DND-41 (cell line): ENCODE measurements around the gene ACSS1.

Source experiments
- ATAC-seq: fragments of 200-7000 bp; cut with Tn5 transposase; 3 replicates; pipeline ENCODE4 v1.9.1; 2021; ENCODE audit warnings: low read depth; ENCODE audit not compliant: insufficient read depth
- DNase-seq: peaks from one replicate; pipeline ENCODE4 v3.0.0-alpha.2; 2020
- H2AFZ ChIP-seq: 2 replicates; pipeline ENCODE4 v1.6.0; 2012; ENCODE audit warnings: low read depth, low read length
- H3K27ac ChIP-seq: 2 replicates; pipeline ENCODE4 v1.5.1; 2012; ENCODE audit warnings: low read length, inconsistent platforms
- H3K27me3 ChIP-seq: fragments of 200-600 bp; sonication (generic); 2 replicates; pipeline ENCODE4 v1.6.0; 2012; ENCODE audit warnings: low read length, mild to moderate bottlenecking, inconsistent platforms; ENCODE audit not compliant: insufficient read depth, poor library complexity
- H3K36me3 ChIP-seq: 2 replicates; pipeline ENCODE4 v1.5.1; 2012; ENCODE audit warnings: low read length, inconsistent platforms; ENCODE audit not compliant: insufficient read depth
- H3K4me1 ChIP-seq: 2 replicates; pipeline ENCODE4 v1.5.1; 2012; ENCODE audit warnings: mild to moderate bottlenecking, low read length; ENCODE audit not compliant: insufficient read depth
- H3K4me2 ChIP-seq: 2 replicates; pipeline ENCODE4 v1.6.0; 2012; ENCODE audit warnings: mild to moderate bottlenecking, moderate library complexity, low read length, inconsistent platforms; ENCODE audit not compliant: insufficient read depth
- H3K4me3 ChIP-seq, 2 experiments: fragments of 200-600 bp in 1 of 2; shearing (Covaris generic) in 1 of 2; 2 replicates each; pipeline ENCODE4 v1.5.1; 2012 to 2016; ENCODE audit warnings: inconsistent platforms in 2 of 2, low read length in 2 of 2, mild to moderate bottlenecking in 2 of 2, low read depth in 1 of 2, moderate library complexity in 1 of 2
- H3K79me2 ChIP-seq: 2 replicates; pipeline ENCODE4 v1.6.0; 2012; ENCODE audit warnings: low read length, inconsistent platforms; ENCODE audit not compliant: insufficient read depth
- H3K9ac ChIP-seq: 2 replicates; pipeline ENCODE4 v1.6.0; 2012; ENCODE audit warnings: low read depth, mild to moderate bottlenecking, inconsistent platforms, low read length, moderate library complexity
- H3K9me3 ChIP-seq: 2 replicates; pipeline ENCODE4 v1.5.1; 2012; ENCODE audit warnings: low read length, moderate library complexity, mild to moderate bottlenecking, inconsistent platforms; ENCODE audit not compliant: insufficient read depth, severe bottlenecking
- H4K20me1 ChIP-seq: 2 replicates; pipeline ENCODE4 v1.6.0; 2012; ENCODE audit warnings: low read length; ENCODE audit not compliant: insufficient read depth
- CTCF ChIP-seq: IDR thresholded peaks from 2 replicates; pipeline ENCODE4 v1.5.1; 2012; ENCODE audit warnings: borderline replicate concordance, low read length, moderate library complexity, mild to moderate bottlenecking; ENCODE audit not compliant: poor library complexity, severe bottlenecking; ENCODE audit errors: extremely low read depth
- EZH2 ChIP-seq: IDR thresholded peaks from 3 replicates; pipeline ENCODE4 v1.6.1; 2012; ENCODE audit warnings: borderline replicate concordance, low read depth, mild to moderate bottlenecking, moderate library complexity, low read length, inconsistent platforms; ENCODE audit not compliant: severe bottlenecking

The ACSS1 gene

GRCh38 chr20:24990810-24991252 lies 67.1 kb downstream of the ACSS1 start:
- Histone ChIP-seq H3K27ac (no peak overlapping the region), H3K4me3 (peak overlapping the region in 1 of 2 experiments; percentile 80; a peak in 2 of 4 replicates), H3K79me2 (peaks cover 66% of the 10 kb centered on the region), H3K4me2 (peak overlapping the region; percentile 91), H3K4me1 (peaks cover 61% of the 10 kb centered on the region), H2AFZ (no peak overlapping the region), H4K20me1 (peaks cover 17% of the 10 kb centered on the region; the same call in 1 of the 2 replicates), H3K27me3 (no peaks in the 10 kb centered on the region), H3K9ac (peak overlapping the region; percentile 63), H3K36me3 (peaks cover 6% of the 10 kb centered on the region), H3K9me3 (no peaks in the 10 kb centered on the region)
- no peak for DNase-seq
- ATAC-seq, result no peak
- TF ChIP-seq CTCF (no peak), EZH2 (no peak)

- peaks cover 58% of the 10 kb centered on the region for H3K4me1 ChIP-seq
- no peak for DNase-seq
- H3K4me2 ChIP-seq, result peak overlapping the region; percentile 3; the same call in 1 of the 2 replicates
- no peak for TF ChIP-seq EZH2
- no peak for TF ChIP-seq CTCF
- ATAC-seq, result no peak
- H3K9me3 ChIP-seq, result no peaks in the 10 kb centered on the region
- peaks cover 10% of the 10 kb centered on the region for H3K36me3 ChIP-seq
- H3K9ac ChIP-seq, result no peak overlapping the region
- peaks cover 82% of the 10 kb centered on the region for H3K79me2 ChIP-seq
- H3K27ac ChIP-seq, result no peak overlapping the region
- H3K27me3 ChIP-seq, result no peaks in the 10 kb centered on the region
- no peak overlapping the region for H2AFZ ChIP-seq
- H3K4me3 ChIP-seq, result no peak overlapping the region
- peaks cover 23% of the 10 kb centered on the region; the same call in 1 of the 2 replicates for H4K20me1 ChIP-seq
Measured at GRCh38 chr20:24989162-24989561, 68.8 kb downstream of the ACSS1 start.

GRCh38 chr20:24987873-24988835 lies 69.8 kb downstream of the ACSS1 start:
- peaks cover 50% of the 10 kb centered on the region for H3K4me1 ChIP-seq
- TF ChIP-seq EZH2 (no peak), CTCF (no peak)
- no peaks in the 10 kb centered on the region for H3K9me3 ChIP-seq
- no peaks in the 10 kb centered on the region for H3K27me3 ChIP-seq
- H2AFZ ChIP-seq, result no peak overlapping the region
- DNase-seq, result no peak
- H3K27ac ChIP-seq, result no peak overlapping the region
- H3K79me2 ChIP-seq, result peaks cover 92% of the 10 kb centered on the region
- H3K9ac ChIP-seq, result no peak overlapping the region
- H4K20me1 ChIP-seq, result peaks cover 23% of the 10 kb centered on the region; the same call in 1 of the 2 replicates
- peaks cover 19% of the 10 kb centered on the region for H3K36me3 ChIP-seq
- no peak overlapping the region for H3K4me3 ChIP-seq
- no peak for ATAC-seq
- no peak overlapping the region for H3K4me2 ChIP-seq
